GM12878 (cell line): ENCODE data around the gene ABL1. TPM values are rescaled to one million over a fixed set of nuclear protein-coding genes. Genes with fewer than 3 reads are reported as not detected.

Source experiments
- CEBPZ ChIP-seq: fragments of 150-350 bp; IDR thresholded peaks from 2 replicates; pipeline ENCODE4 v1.6.1; 2016; ENCODE audit warnings: low read depth, low read length
- CHD2 ChIP-seq: IDR thresholded peaks from 2 replicates; pipeline ENCODE4 v1.6.1; 2011; ENCODE audit warnings: low read depth, low read length, improper control_type of control experiment, borderline replicate concordance
- FOXM1 ChIP-seq: IDR thresholded peaks from 2 replicates; pipeline ENCODE4 v1.6.1; 2012; ENCODE audit warnings: low read depth, mild to moderate bottlenecking, inconsistent platforms, low read length, moderate library complexity
- HCFC1 ChIP-seq: fragments of 150-350 bp; IDR thresholded peaks from 2 replicates; pipeline ENCODE4 v1.6.1; 2014; ENCODE audit warnings: low read length
- IKZF1 ChIP-seq: fragments of 450-650 bp; conservative IDR thresholded peaks from 2 replicates; pipeline ENCODE4 v1.6.1; 2017; ENCODE audit warnings: antibody characterized with exemption, mild to moderate bottlenecking
- MEF2B ChIP-seq: fragments of 450-650 bp; IDR thresholded peaks from 2 replicates; pipeline ENCODE4 v1.6.1; 2018; ENCODE audit warnings: mild to moderate bottlenecking, moderate library complexity; ENCODE audit not compliant: partially characterized antibody, poor library complexity, severe bottlenecking
- MYC ChIP-seq: IDR thresholded peaks from 2 replicates; pipeline ENCODE4 v1.6.1; 2011; ENCODE audit warnings: mild to moderate bottlenecking, low read length, moderate library complexity, inconsistent platforms; ENCODE audit not compliant: insufficient read depth, insufficient replicate concordance, insufficient read length, severe bottlenecking
- NR2C1 ChIP-seq: fragments of 450-650 bp; IDR thresholded peaks from 2 replicates; pipeline ENCODE4 v1.6.1; 2017; ENCODE audit warnings: antibody characterized with exemption, mild to moderate bottlenecking, moderate library complexity
- POLR2AphosphoS5 ChIP-seq: IDR thresholded peaks from 2 replicates; pipeline ENCODE4 v1.6.1; 2011; ENCODE audit warnings: mild to moderate bottlenecking, low read length, inconsistent platforms
- RUNX3 ChIP-seq: IDR thresholded peaks from 2 replicates; pipeline ENCODE4 v1.6.1; 2012; ENCODE audit warnings: low read length, inconsistent platforms
- SMAD1 ChIP-seq: fragments of 450-650 bp; IDR thresholded peaks from 2 replicates; pipeline ENCODE4 v1.6.1; 2018; ENCODE audit warnings: mild to moderate bottlenecking, low read depth; ENCODE audit not compliant: partially characterized antibody
- ZNF207 ChIP-seq: fragments of 450-650 bp; IDR thresholded peaks from 2 replicates; pipeline ENCODE4 v1.6.1; 2014; ENCODE audit warnings: antibody characterized with exemption, mild to moderate bottlenecking, borderline replicate concordance
- ZNF24 ChIP-seq: fragments of 450-650 bp; IDR thresholded peaks from 2 replicates; pipeline ENCODE4 v1.6.1; 2017; ENCODE audit warnings: antibody characterized with exemption, mild to moderate bottlenecking
- polyA plus RNA-seq, 11 experiments: library from polyadenylated mRNA; depleted of rRNA in 4 of 11; unstranded in 6 of 11; stranded (reverse) in 5 of 11; fragments of >200 nt; fragmentation: Nextera tagmentation in 4 of 11; fragmentation: Illumina TruSeq in 1 of 11; extraction: Ambion mirVana in 4 of 11; extraction: Trizol in 1 of 11; gene quantifications; 1 replicate in 1 of 11; 2 replicates in 10 of 11; pipeline versions ENCODE4 v1.2.1 to v1.2.3, GENCODE V29; 2011 to 2016; ENCODE audit warnings: inconsistent platforms in 2 of 11, missing spikeins in 2 of 11, low read depth in 1 of 11
- total RNA-seq, 4 experiments: library from RNA; depleted of rRNA in 3 of 4; stranded (reverse); fragments of >200 nt in 3 of 4; fragmentation: Illumina TruSeq in 1 of 4; extraction: Trizol in 1 of 4; gene quantifications; 2 replicates each; pipeline versions ENCODE4 v1.2.1 to v1.2.3, GENCODE V29; 2013 to 2021

ABL1 gene
- total and polyA plus RNA-seq, 10 of the 15 experiments (the other 5 are each of a cell fraction or from before 2014, with no cell fraction given): 0.79 to 51.5 (median 16.3) TPM

- TF ChIP-seq CEBPZ (no peak), HCFC1 (no peak), IKZF1 (peak; percentile 68), POLR2AphosphoS5 (peak; percentile 86), SMAD1 (no peak), MEF2B (peak; percentile 25), FOXM1 (no peak), ZNF24 (no peak), CHD2 (no peak), MYC (peak; percentile 74), ZNF207 (no peak), RUNX3 (peak; percentile 86), NR2C1 (no peak)
These were observed at the start of gene ABL1 (continued) for GRCh38 chr9:130834371-130835336.
